ENCODE measurements around the gene ACYP1.

- TF ChIP-seq CTCF (IDR thresholded peaks at IDR 0.05; ENCODE audit: poor library complexity) = no peak
- no peak for TF ChIP-seq EZH2 (IDR thresholded peaks at IDR 0.05; ENCODE audit: borderline replicate concordance)
- TF ChIP-seq EZH2phosphoT487 (IDR thresholded peaks at IDR 0.05; ENCODE audit: low read depth, severe bottlenecking, unreplicated experiment) = no peak
Measured at GRCh38 chr14:75107186-75107585, 43.4 kb upstream of the ACYP1 start.

All from hepatocyte (in vitro differentiated cells).